GM19351 (cell line): ENCODE data around the gene SPDYE17.
A peak's percentile ranks its signal among the peaks of the same experiment; 100 is the strongest.
"Not testable (repeated sequence)": the region's sequence is repeated elsewhere in the genome, so short reads cannot be mapped to it uniquely, and the experiment has no call there.

ENCODE experiments used
- ATAC-seq: cut with Tn5 transposase; IDR thresholded peaks from one replicate; pipeline ENCODE4 v1.9.1; 2021; ENCODE audit warnings: mild to moderate bottlenecking, moderate library complexity; ENCODE audit not compliant: unreplicated experiment

SPDYE17 gene

DNA sequence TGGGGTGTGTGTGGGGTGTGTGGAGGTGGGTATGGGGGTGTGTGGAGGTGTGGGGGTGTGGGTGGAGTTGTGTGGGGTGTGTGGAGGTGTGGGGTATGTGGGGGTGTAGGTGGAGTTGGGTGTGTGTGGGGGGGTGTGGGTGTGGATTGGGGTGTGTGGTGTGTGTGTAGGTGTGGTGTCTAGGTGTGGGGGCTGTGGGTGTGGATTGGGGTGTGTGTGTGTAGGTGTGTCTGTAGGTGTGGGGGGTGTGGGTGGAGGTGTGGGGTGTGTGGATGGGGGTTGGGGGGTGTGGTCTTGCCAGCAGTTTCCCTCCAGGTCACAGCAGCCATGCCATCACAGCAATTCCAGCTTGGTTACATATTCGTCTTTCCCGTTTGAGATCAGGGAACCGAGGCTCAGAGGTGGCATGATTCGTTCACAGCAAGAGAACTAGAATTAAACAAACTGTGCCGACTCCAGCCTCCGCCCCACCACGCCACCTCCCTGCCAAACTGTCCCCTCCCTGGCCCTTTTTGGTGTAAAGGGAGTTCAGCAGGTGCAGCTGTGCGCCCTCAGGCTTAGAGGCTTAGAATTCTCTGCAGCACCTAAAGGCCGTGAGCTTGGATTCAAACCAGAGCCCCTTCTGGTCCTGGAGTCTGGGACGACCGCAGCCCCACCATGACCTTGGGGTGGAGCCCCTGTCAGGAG, 33.3 kb downstream of the SPDYE17 start:
- not testable (repeated sequence) for ATAC-seq

DNA sequence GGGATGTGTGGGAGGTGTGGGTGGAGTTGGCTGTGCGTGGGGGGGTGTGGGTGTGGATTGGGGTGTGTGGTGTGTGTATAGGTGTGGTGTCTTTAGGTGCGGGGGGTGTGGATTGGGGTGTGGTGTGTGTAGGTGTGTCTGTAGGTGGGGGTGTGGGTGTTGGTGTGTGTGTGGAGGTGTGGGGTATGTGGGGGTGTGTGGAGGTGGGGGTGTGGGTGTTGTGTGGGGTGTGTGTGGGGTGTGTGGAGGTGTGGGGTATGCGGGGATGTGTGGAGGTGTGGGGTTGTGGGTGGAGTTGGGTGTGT, 33.9 kb downstream of the SPDYE17 start:
- no peak for ATAC-seq

- no peak for ATAC-seq
Measured at GRCh38 chr7:76997381-76998284, 34.5 kb downstream of the SPDYE17 start.

DNA sequence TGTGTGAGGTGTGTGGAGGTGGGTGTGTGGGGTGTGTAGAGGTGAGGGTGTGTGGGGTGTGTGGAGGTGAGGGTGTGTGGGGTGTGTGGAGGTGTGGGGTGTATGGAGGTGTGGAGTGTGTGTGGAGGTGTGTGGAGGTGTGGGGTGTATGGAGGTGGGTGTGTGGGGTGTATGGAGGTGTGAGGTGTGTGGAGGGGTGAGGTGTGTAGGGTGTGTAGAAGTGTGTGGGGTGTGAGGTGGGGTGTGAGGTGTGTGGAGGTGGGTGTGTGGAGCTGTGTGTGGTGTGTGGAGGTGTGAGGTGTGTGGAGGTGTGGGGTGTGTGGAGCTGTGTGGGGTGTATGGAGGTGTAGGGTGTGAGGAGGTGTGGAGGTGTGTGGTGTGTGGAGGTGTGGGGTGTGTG, 35.2 kb downstream of the SPDYE17 start:
- ATAC-seq: not testable (repeated sequence)

- ATAC-seq: not testable (repeated sequence)
Measured at GRCh38 chr7:76994286-76994685, 37.9 kb downstream of the SPDYE17 start.

- not testable (repeated sequence) for ATAC-seq
Measured at GRCh38 chr7:76993831-76994230, 38.3 kb downstream of the SPDYE17 start.

DNA sequence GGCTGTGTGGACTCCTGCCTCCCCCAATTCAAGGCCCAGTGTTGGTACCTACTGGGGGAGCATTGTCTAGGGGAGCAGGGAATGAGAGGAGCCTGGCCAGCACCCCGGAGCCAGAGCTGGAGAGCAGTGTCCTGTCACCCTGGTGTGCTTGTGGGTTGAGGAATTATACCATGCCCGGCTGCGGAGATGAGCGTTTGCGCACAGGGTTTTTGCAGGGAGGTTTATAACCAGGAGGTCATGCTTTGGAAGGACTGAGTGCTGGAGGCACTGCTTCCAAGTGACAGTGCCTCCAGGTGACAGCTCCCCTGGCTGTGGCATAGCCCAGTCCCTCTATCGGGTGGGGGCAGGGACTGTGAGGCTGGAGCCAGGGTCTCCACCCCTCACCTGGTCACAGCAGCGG, 39.3 kb downstream of the SPDYE17 start:
- not testable (repeated sequence) for ATAC-seq

- ATAC-seq: not testable (repeated sequence)
Measured at GRCh38 chr7:76992204-76992603, 40.0 kb downstream of the SPDYE17 start.

GRCh38 chr7:76990202-76990601, 42.0 kb downstream of the SPDYE17 start:
- ATAC-seq: not testable (repeated sequence)

DNA sequence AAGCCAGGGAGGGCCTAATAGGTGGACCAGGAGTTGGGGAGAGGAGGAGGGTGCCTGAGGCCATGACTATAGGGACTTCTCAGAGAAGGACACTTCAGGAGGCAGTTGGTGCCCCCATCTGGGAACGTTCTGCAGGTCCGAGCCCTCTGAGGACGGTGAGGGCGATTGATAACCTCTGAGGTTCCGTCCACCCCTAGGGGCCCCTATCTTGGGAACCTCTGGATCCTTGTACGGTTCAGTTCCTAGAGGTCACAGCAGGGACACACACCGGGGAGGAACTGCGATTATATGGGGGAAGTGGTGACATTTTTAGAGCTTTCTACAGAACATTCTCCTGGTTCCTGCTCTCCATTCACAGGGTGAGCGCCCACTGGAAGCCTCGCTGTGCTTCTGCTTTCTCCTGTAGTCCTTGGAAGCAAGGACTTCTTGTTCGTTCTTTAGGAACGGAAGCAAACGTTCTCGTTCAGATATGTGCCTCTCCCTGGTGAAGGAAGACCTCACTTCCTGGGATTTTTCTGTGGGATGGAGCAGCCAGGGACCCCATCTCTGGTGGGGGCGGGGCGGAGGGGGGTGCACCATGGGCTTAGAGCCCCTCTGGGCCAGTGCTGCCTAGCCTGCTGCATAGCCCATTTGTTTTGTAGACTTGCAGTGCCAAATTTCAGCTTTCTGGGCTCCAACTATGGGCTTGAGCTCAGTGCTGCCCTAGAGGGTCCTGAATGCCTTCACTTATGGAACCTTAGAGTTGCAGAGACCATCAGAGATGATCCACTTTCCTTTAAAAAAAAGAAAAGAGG, 46.0 kb downstream of the SPDYE17 start:
- not testable (repeated sequence) for ATAC-seq

- ATAC-seq: peak; percentile 98
Measured at GRCh38 chr7:76984784-76985136, 47.4 kb downstream of the SPDYE17 start.

- peak; percentile 25 for ATAC-seq
Measured at GRCh38 chr7:76983937-76984783, 48.0 kb downstream of the SPDYE17 start.

DNA sequence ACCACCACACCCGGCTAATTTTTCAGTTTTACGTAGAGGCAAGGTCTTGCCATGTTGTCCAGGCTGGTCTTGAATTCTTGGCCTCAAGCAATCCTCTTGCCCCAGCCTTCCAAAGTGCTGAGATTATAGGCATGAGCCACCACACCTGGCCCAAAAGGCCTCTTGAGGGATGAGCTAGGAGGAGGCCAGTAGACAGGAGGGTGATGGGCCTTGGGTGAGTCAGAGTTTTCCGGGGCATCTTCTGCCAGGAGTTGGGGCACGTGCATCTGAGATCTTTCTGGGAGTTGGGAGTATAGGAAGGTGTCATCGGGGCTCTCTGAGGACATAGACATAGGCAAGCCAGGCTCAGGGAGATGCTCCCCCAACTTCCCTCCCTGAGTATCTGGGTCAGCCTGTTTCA, 48.8 kb downstream of the SPDYE17 start:
- not testable (repeated sequence) for ATAC-seq

- ATAC-seq: not testable (repeated sequence)
Measured at GRCh38 chr7:76982501-76982900, 49.7 kb downstream of the SPDYE17 start.

DNA sequence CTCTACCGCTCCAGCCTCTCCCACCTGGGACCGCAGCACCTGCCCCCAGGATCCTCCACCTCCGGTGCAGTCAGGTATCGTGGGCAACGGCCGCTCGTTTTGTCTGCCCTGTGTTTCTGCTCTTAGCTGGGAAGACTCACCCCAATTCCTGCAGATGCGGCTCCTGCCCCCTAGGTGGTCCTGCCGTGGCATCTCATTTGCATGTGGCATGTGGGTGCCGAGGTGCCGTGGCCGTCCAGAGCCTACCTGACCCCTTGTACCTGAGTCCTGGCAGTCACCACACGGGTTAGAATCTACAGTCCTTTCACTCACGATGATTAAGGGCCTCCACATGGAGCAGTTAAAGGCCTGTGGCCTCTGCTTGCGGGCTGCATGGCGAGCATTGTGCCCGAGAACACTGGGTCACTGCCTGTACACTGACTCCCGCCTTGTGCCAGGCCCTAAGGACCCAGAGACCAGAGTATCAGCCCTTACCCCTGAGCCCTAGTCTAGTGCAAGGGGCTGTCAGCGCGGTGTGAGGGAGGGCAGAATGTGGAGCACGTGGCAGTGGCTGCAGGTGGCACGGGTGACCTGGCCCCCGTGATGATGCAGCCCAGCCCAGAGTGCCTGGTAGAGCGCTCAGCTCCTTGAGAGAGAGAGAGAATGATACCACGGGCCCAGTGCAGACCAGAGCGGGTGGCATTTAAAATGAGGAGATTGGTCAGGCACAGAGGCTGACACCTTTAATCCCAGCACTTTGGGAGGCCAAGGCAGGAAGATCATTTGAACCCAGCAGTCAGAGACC, 50.8 kb downstream of the SPDYE17 start:
- not testable (repeated sequence) for ATAC-seq

DNA sequence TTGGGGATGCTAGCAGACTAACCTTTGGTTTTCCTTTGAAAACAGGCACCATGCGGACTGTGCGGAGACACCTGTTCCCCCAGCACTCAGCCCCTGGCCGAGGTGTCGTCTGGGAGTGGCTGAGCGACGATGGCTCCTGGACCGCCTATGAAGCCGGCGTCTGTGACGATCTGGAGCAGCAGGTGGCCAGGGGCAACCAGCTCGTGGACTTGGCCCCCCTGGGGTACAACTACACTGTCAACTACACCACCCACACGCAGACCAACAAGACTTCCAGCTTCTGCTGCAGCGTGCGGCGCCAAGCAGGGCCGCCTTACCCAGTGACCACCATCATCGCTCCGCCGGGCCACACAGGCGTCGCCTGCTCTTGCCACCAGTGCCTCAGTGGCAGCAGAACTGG, 51.6 kb downstream of the SPDYE17 start:
- not testable (repeated sequence) for ATAC-seq

- not testable (repeated sequence) for ATAC-seq
Measured at GRCh38 chr7:76977761-76978367, 54.3 kb downstream of the SPDYE17 start.

DNA sequence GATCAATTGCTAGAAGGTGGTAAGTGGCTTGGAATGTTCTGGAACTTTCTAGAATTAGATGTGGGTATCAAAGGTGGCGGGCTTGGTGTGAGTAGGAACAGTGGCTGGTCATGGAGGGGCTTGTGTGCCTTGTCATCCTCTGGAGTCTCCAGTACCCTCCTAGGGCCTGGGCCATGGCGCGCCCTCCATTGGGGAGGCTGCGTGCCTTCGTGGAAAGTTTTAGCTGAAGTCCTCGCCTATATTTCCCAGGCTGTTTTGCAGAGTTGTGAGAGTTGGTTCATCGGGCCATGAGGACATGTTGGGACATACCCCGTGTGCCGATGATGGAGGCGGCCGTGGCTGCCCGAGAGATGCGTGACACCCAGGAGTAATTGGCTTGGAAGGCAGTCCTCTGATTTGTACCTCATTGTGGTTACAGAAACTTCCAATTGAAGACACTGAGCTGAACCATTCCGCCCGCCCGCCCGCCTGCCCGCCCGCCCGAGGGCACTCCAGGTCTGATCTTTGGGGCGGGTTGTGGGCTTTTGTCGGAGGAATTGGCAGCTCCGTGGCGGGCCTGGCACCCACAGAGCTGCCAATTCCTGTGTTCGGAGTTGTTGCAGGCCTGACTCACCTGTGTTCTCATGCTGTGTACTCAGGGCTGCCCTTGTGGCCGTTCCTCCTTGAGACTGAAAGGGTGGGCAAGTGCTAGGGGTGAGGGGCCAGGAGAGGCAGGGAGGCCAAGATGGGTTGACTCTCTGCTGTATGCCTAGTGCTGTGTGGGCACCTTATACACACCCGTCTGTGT, 57.2 kb downstream of the SPDYE17 start:
- ATAC-seq: not testable (repeated sequence)
